HepG2 (cell line): ENCODE data around the gene TALDO1. TPM values are rescaled to one million over a fixed set of nuclear protein-coding genes. Genes with fewer than 3 reads are reported as not detected.
A peak's percentile ranks its signal among the peaks of the same experiment; 100 is the strongest.

Experiments
- ATAC-seq: fragments of 200-7000 bp; cut with Tn5 transposase; 3 replicates; pipeline ENCODE4 v1.9.1; 2020; ENCODE audit warnings: mild to moderate bottlenecking, moderate library complexity
- BruUV-seq: library from RNA; stranded (reverse); fragments of 400-500 nt; replicated peaks from 2 replicates; lab custom pipeline; 2021; lab: Mats Ljungman, UMichigan
- CTCF ChIA-PET: fragments of 300-600 bp; formaldehyde crosslinking; extraction: SDS; loops from one replicate; lab custom pipeline; 2021; ENCODE audit warnings: low total read pairs, inconsistent platforms, low intra/inter-chr PET ratio; lab: Yijun Ruan, JAX
- POLR2A ChIA-PET: fragments of 350-600 bp; sonication (Branson Sonifier 250); formaldehyde crosslinking; loops from one replicate; lab custom pipeline; 2020; ENCODE audit warnings: antibody characterized with exemption, inconsistent platforms; lab: Yijun Ruan, JAX
- DNase-seq: peaks from one replicate; pipeline ENCODE4 v3.0.0-alpha.2; 2015; ENCODE audit warnings: low spot score
- FAIRE-seq: peaks from 3 replicates; lab custom pipeline; 2011; peaks lifted over from hg19 to GRCh38; lab: Jason Lieb, UNC
- H2AFZ ChIP-seq: one replicate; pipeline ENCODE4 v1.6.1; 2011; ENCODE audit warnings: low read length, inconsistent platforms
- H3K27ac ChIP-seq: fragments of 300-600 bp; 3 replicates; pipeline ENCODE4 v1.8.0; 2011; ENCODE audit warnings: mixed run types, mild to moderate bottlenecking, mixed read lengths, low read length, inconsistent platforms; ENCODE audit not compliant: insufficient read depth; ENCODE audit errors: extremely low read length
- H3K27me3 ChIP-seq, 2 experiments: fragments of 200-600 bp in 1 of 2; 2 replicates in 1 of 2; 3 replicates in 1 of 2; pipeline versions ENCODE4 v1.6.0 to v1.8.0; 2011; ENCODE audit warnings: low read length in 2 of 2, mild to moderate bottlenecking in 2 of 2, moderate library complexity in 2 of 2, inconsistent platforms in 1 of 2; ENCODE audit not compliant: insufficient read depth in 2 of 2, control insufficient read depth in 1 of 2
- H3K36me3 ChIP-seq, 2 experiments: fragments of 200-600 bp in 1 of 2; replicated peaks in 1 of 2; 2 replicates in 1 of 2; 3 replicates in 1 of 2; pipeline versions ENCODE4 v1.5.1 to v1.8.0; 2011; ENCODE audit warnings: low read length in 2 of 2, inconsistent platforms in 1 of 2; ENCODE audit not compliant: insufficient read depth in 2 of 2, control insufficient read depth in 1 of 2
- H3K4me1 ChIP-seq: 2 replicates; pipeline ENCODE4 v1.5.1; 2012; ENCODE audit warnings: low read length, inconsistent platforms; ENCODE audit not compliant: insufficient read depth
- H3K4me2 ChIP-seq: 2 replicates; pipeline ENCODE4 v1.6.0; 2011; ENCODE audit warnings: low read depth, low read length, inconsistent platforms
- H3K4me3 ChIP-seq, 3 experiments: fragments of 200-600 bp in 1 of 3; sonication (generic), shearing (Covaris generic) in 1 of 3; replicated peaks in 1 of 3; 2 replicates each; pipeline ENCODE4 v1.5.1; 2011 to 2016; ENCODE audit warnings: low read length in 3 of 3, inconsistent platforms in 2 of 3, low read depth in 2 of 3, mild to moderate bottlenecking in 2 of 3, control low read depth in 1 of 3, mixed read lengths in 1 of 3; ENCODE audit not compliant: insufficient read depth in 1 of 3
- H3K79me2 ChIP-seq: one replicate; pipeline ENCODE4 v1.6.1; 2011; ENCODE audit warnings: low read length, inconsistent platforms; ENCODE audit not compliant: insufficient read depth
- H3K9ac ChIP-seq: 2 replicates; pipeline ENCODE4 v1.6.0; 2011; ENCODE audit warnings: mild to moderate bottlenecking, low read depth, low read length, inconsistent platforms; ENCODE audit not compliant: insufficient read depth
- H3K9me3 ChIP-seq: 2 replicates; pipeline ENCODE4 v1.5.1; 2012; ENCODE audit warnings: mild to moderate bottlenecking, low read length
- H4K20me1 ChIP-seq: 2 replicates; pipeline ENCODE4 v1.6.0; 2011; ENCODE audit warnings: inconsistent platforms, mild to moderate bottlenecking, low read length, moderate library complexity; ENCODE audit not compliant: insufficient read depth
- AGO1 ChIP-seq: fragments of 200-400 bp; formaldehyde crosslinking; IDR thresholded peaks from 2 replicates; pipeline ENCODE4 v1.6.1; 2017; ENCODE audit warnings: mild to moderate bottlenecking, low read depth, low read length, moderate library complexity; ENCODE audit not compliant: poor library complexity, severe bottlenecking
- GTF2F1 ChIP-seq: fragments of 150-350 bp; IDR thresholded peaks from 2 replicates; pipeline ENCODE4 v1.6.1; 2014; ENCODE audit warnings: low read length
- HNRNPL ChIP-seq: fragments of 200-400 bp; formaldehyde crosslinking; IDR thresholded peaks from 2 replicates; pipeline ENCODE4 v1.6.1; 2017; ENCODE audit warnings: mild to moderate bottlenecking, low read depth, low read length
- KAT2B ChIP-seq: fragments of 150-350 bp; IDR thresholded peaks from 2 replicates; pipeline ENCODE4 v1.6.1; 2014; ENCODE audit warnings: low read depth, low read length, borderline replicate concordance
- NONO ChIP-seq, 2 experiments: fragments of 450-650 bp in 1 of 2; sonication (generic) in 1 of 2; formaldehyde crosslinking in 1 of 2; IDR thresholded peaks in 1 of 2; conservative IDR thresholded peaks in 1 of 2; 2 replicates each; pipeline versions ENCODE4 v1.6.1 to v1.8.0; 2017 to 2022; ENCODE audit warnings: mild to moderate bottlenecking in 1 of 2, missing genetic modification reagents in 1 of 2, moderate library complexity in 1 of 2
- RBFOX2 ChIP-seq: fragments of 200-400 bp; formaldehyde crosslinking; IDR thresholded peaks from 2 replicates; pipeline ENCODE4 v1.6.1; 2017; ENCODE audit warnings: low read depth, mild to moderate bottlenecking, low read length
- SP4 ChIP-seq: sonication (generic); formaldehyde crosslinking; IDR thresholded peaks from 2 replicates; pipeline ENCODE4 v1.8.1; 2023; ENCODE audit warnings: mild to moderate bottlenecking, missing genetic modification reagents
- WGBS: methylation state at CpG from one replicate; pipeline ENCODE4 v1.1.6; 2017; ENCODE audit warnings: low lambda C conversion rate; 5-methylcytosine and 5-hydroxymethylcytosine counted together
- in situ Hi-C: cut with HindIII; loops from 2 replicates; pipeline ENCODE4 v1.10.0; 2017; ENCODE audit warnings: low pct_unique_long_range_greater_than_20kb; ENCODE audit not compliant: extremely low pct_ligation_motif_present
- intact Hi-C: fragments of 100-400 bp; cut with micrococcal nuclease; formaldehyde crosslinking; loops from one replicate; pipeline ENCODE4 v1.10.0; 2022; ENCODE audit not compliant: unreplicated experiment
- polyA plus RNA-seq, 8 experiments: library from polyadenylated mRNA; depleted of rRNA in 3 of 8; stranded (reverse) in 7 of 8; unstranded in 1 of 8; fragments of >200 nt; fragmentation: Illumina TruSeq in 4 of 8; extraction: Trizol in 4 of 8; gene quantifications; 2 replicates each; pipeline versions ENCODE4 v1.2.1 to v1.2.3, GENCODE V29; 2011 to 2016; ENCODE audit warnings: low read depth in 4 of 8, missing spikeins in 1 of 8, mixed read lengths in 1 of 8; ENCODE audit not compliant: insufficient read depth in 1 of 8
- total RNA-seq, 5 experiments: library from RNA; depleted of rRNA; stranded (reverse); fragments of >200 nt; fragmentation: Illumina TruSeq; extraction: Trizol; gene quantifications; 2 replicates each; pipeline ENCODE4 v1.2.3, GENCODE V29; 2016; ENCODE audit warnings: low read depth in 1 of 5
- TF ChIP-seq, protein P1 (sequence below): fragments of 450-650 bp; IDR thresholded peaks from 2 replicates; pipeline ENCODE4 v1.6.1; 2017
- TF ChIP-seq, protein P2 (sequence below): sonication (generic); formaldehyde crosslinking; IDR thresholded peaks from 2 replicates; pipeline ENCODE4 v1.4.0; 2020; ENCODE audit warnings: mild to moderate bottlenecking, missing genetic modification reagents
- TF ChIP-seq, protein P3 (sequence below): sonication (generic); formaldehyde crosslinking; IDR thresholded peaks from 2 replicates; pipeline ENCODE4 v1.4.0; 2020; ENCODE audit warnings: missing genetic modification reagents

The TALDO1 gene
- total and polyA plus RNA-seq, 2 of the 13 experiments (the other 11 are each of a cell fraction or from before 2014, with no cell fraction given), result 107 to 240 TPM

DNA sequence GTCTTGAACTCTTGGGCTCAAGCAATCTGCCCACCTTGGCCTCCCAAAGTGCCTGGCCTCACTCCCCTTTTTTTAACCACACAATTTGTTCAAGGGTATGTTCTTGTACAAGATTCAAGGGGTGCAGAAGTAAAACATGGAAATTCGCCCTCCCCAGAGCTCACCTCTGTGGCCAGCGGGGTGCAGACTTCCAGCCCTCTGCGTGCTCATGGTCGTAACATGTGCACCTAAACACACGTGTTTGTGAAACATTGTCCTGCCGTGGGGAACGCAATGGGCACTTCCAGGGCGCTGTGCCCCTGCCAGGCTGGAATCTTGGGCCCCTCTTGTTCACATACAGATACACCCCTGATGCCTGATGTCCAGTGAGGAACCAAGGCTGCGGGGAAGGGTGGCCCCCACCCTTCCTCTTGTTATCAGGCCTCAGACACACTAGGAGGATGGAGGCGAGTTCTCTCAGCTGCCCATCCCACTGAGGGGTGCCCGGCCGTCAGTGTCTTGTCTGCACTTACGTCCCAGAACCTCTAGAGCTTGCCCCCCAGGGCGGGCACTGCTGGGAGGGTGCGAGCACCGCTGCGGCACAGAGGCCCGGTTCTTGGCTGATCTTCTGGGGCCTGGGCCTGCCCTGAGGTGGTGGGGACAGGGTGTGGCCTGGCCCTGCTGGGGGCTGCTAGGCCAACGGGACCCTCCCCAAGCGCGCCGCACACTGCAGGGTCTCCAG is 45.4 kb upstream of the TALDO1 start:
- TF ChIP-seq KAT2B (no peak), AGO1 (peak; percentile 65)
- ChIA-PET POLR2A (interaction anchor here (0.9 to 1.8 kb wide), 4 partner anchors 11 to 142 kb away, joined by 3 to 7 read pairs (median 4); no protein-coding TSS in a partner anchor), CTCF (no interaction called here)
- Histone ChIP-seq H3K9ac (no peak overlapping the region), H3K36me3 (peaks cover 2 to 8% of the 10 kb centered on the region in 2 experiments; a peak in 4 of 5 replicates), H3K4me3 (no peak overlapping the region), H3K27ac (no peak overlapping the region), H3K9me3 (no peaks in the 10 kb centered on the region), H3K79me2 (peaks cover 27% of the 10 kb centered on the region), H2AFZ (no peak overlapping the region), H3K27me3 (no peaks in the 10 kb centered on the region; a peak in 1 of 5 replicates), H3K4me2 (no peak overlapping the region), H4K20me1 (no peaks in the 10 kb centered on the region), H3K4me1 (peaks cover 69% of the 10 kb centered on the region)
- intact Hi-C loops, result loop anchor here (10.0 kb wide), 1 partner anchor 47 kb away; no protein-coding TSS in a partner anchor
- 96% methylated on average over 12 of the region's 22 CpGs for WGBS
- ATAC-seq (no peak), FAIRE-seq (no peak), DNase-seq (no peak)
- no TSS peak for BruUV-seq
- in situ Hi-C loops, result no loop called here

DNA sequence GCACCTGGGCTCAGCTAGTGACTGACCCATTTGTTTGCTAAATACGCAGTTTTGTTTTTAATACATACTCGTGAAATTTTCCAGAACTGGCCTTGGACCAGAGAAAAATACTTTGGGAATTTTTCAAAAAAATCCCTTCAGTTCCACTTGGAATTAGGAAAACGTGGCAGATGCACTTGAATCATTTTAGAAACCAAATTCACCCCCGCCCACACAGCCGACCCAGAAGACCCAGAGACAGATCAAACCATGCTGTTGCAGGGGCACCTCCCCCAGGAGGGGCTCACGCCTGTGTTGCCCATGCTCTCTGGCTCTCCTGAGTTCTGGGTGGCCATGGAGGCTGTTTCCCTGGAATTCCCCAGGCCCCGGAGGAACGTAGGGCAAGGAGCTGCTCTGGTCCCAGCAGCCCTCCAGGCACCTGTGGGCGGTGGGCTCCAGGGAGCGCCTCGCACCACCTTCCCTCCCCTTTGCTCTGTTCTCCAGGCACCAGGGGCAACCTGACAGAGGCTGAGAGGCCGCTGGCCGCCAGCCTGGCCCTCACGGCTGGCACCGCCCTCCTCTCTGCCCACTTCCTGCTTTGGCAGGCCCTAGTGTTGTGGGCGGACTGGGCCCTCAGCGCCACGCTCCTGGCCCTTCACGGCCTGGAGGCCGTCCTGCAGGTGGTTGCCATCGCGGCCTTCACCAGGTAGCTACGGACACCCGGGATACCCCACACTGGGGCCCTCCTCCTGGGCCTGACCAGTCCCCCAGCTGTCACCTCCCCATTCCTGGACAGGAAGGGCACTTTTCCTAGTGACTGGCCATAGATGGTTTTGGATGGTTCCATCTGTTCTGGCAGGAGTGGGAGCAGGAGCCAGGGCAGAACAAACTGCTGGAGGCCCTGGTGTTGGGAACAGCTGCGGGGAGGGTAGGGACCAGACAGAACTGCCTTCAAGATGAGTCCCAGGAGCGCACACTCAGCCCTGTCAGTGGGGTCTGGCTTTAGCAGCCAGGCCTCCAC is 44.5 kb upstream of the TALDO1 start:
- WGBS, result 94% methylated on average over 5 of the region's 26 CpGs
- Histone ChIP-seq H3K9ac (0 out of 2 replicates have a peak overlapping the region, but pooled peaks have one; percentile 46), H3K36me3 (peaks cover 2 to 8% of the 10 kb centered on the region in 2 experiments; a peak in 4 of 5 replicates), H3K9me3 (no peaks in the 10 kb centered on the region), H2AFZ (no peak overlapping the region), H3K4me2 (peak overlapping the region; percentile 82; the same call in 1 of the 2 replicates), H3K27me3 (no peaks in the 10 kb centered on the region; a peak in 1 of 5 replicates), H3K4me3 (no peak overlapping the region), H3K4me1 (peaks cover 66% of the 10 kb centered on the region), H3K79me2 (peaks cover 24% of the 10 kb centered on the region), H4K20me1 (no peaks in the 10 kb centered on the region), H3K27ac (peak overlapping the region; percentile 96)
- no peak for FAIRE-seq
- no TSS peak for BruUV-seq
- ChIA-PET CTCF (no interaction called here), POLR2A (interaction anchor here (1.7 to 7.9 kb wide), 3 partner anchors 6 to 21 kb away, joined by 7 to 203 read pairs (median 191); partner anchors contain the start of genes DEAF1 and TMEM80)
- no peak for ATAC-seq
- no peak for DNase-seq
- in situ Hi-C loops, result no loop called here
- intact Hi-C loops, result loop anchor here (10.0 kb wide), 1 partner anchor 48 kb away; no protein-coding TSS in a partner anchor
- peak; percentile 69; the same call in 1 of the 2 replicates for TF ChIP-seq RBFOX2
- TF ChIP-seq, protein P1, sequence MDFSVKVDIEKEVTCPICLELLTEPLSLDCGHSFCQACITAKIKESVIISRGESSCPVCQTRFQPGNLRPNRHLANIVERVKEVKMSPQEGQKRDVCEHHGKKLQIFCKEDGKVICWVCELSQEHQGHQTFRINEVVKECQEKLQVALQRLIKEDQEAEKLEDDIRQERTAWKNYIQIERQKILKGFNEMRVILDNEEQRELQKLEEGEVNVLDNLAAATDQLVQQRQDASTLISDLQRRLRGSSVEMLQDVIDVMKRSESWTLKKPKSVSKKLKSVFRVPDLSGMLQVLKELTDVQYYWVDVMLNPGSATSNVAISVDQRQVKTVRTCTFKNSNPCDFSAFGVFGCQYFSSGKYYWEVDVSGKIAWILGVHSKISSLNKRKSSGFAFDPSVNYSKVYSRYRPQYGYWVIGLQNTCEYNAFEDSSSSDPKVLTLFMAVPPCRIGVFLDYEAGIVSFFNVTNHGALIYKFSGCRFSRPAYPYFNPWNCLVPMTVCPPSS, result no peak
- TF ChIP-seq, protein P2, sequence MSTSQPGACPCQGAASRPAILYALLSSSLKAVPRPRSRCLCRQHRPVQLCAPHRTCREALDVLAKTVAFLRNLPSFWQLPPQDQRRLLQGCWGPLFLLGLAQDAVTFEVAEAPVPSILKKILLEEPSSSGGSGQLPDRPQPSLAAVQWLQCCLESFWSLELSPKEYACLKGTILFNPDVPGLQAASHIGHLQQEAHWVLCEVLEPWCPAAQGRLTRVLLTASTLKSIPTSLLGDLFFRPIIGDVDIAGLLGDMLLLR (CRISPR knock-in tag), result no peak
- TF ChIP-seq, protein P3, sequence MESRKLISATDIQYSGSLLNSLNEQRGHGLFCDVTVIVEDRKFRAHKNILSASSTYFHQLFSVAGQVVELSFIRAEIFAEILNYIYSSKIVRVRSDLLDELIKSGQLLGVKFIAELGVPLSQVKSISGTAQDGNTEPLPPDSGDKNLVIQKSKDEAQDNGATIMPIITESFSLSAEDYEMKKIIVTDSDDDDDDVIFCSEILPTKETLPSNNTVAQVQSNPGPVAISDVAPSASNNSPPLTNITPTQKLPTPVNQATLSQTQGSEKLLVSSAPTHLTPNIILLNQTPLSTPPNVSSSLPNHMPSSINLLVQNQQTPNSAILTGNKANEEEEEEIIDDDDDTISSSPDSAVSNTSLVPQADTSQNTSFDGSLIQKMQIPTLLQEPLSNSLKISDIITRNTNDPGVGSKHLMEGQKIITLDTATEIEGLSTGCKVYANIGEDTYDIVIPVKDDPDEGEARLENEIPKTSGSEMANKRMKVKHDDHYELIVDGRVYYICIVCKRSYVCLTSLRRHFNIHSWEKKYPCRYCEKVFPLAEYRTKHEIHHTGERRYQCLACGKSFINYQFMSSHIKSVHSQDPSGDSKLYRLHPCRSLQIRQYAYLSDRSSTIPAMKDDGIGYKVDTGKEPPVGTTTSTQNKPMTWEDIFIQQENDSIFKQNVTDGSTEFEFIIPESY, result peak; percentile 95
- TF ChIP-seq NONO (IDR thresholded peaks at IDR 0.05), result no peak
- TF ChIP-seq NONO (CRISPR knock-in tag; conservative IDR thresholded peaks at IDR 0.05), result 0 out of 2 replicates have a peak, but pooled peaks have one; percentile 34
- TF ChIP-seq HNRNPL, result peak; percentile 92; the same call in 1 of the 2 replicates
- no peak for TF ChIP-seq SP4 (CRISPR knock-in tag)
- no peak for TF ChIP-seq GTF2F1
